ENCODE data around the gene EFHC2.
"Not testable (repeated sequence)": the region's sequence is repeated elsewhere in the genome, so short reads cannot be mapped to it uniquely, and the experiment has no call there.

EFHC2 gene

GRCh38 chrX:44291468-44292092, 51.9 kb downstream of the EFHC2 start:
- no peak for DNase-seq (ENCODE audit: low spot score)

GRCh38 chrX:44290718-44291117, 52.8 kb downstream of the EFHC2 start:
- no peak for DNase-seq (ENCODE audit: low spot score)

- DNase-seq (ENCODE audit: low spot score): no peak
Observed at GRCh38 chrX:44282753-44283152, 60.7 kb downstream of the EFHC2 start.

GRCh38 chrX:44280116-44280515, 63.4 kb downstream of the EFHC2 start:
- DNase-seq (ENCODE audit: low spot score): no peak

GRCh38 chrX:44274096-44274495, 69.4 kb downstream of the EFHC2 start:
- no peak for DNase-seq (ENCODE audit: low spot score)

GRCh38 chrX:44267861-44268260, 75.6 kb downstream of the EFHC2 start:
- DNase-seq (ENCODE audit: low spot score): no peak

- no peak for DNase-seq (ENCODE audit: low spot score)
Observed at GRCh38 chrX:44267116-44267515, 76.4 kb downstream of the EFHC2 start.

- no peak for DNase-seq (ENCODE audit: low spot score)
Observed at GRCh38 chrX:44265559-44265958, 77.9 kb downstream of the EFHC2 start.

GRCh38 chrX:44264936-44265335, 78.5 kb downstream of the EFHC2 start:
- DNase-seq (ENCODE audit: low spot score): no peak

- DNase-seq (ENCODE audit: low spot score): no peak
Observed at GRCh38 chrX:44261286-44261685, 82.2 kb downstream of the EFHC2 start.

- no peak for DNase-seq (ENCODE audit: low spot score)
Observed at GRCh38 chrX:44260609-44261008, 82.9 kb downstream of the EFHC2 start.

GRCh38 chrX:44255742-44256141, 87.7 kb downstream of the EFHC2 start:
- DNase-seq (ENCODE audit: low spot score): not testable (repeated sequence)

- DNase-seq (ENCODE audit: low spot score): no peak
Observed at GRCh38 chrX:44253575-44253942, 89.9 kb downstream of the EFHC2 start.

- peak; percentile 4 for DNase-seq (ENCODE audit: low spot score)
Observed at GRCh38 chrX:44252688-44253574, 90.5 kb downstream of the EFHC2 start.

- DNase-seq (ENCODE audit: low spot score): no peak
Observed at GRCh38 chrX:44247468-44247867, 96.0 kb downstream of the EFHC2 start.

GRCh38 chrX:44246826-44247225, 96.6 kb downstream of the EFHC2 start:
- no peak for DNase-seq (ENCODE audit: low spot score)

- DNase-seq (ENCODE audit: low spot score): no peak
Observed at GRCh38 chrX:44245733-44246132, 97.7 kb downstream of the EFHC2 start.

- peak; percentile 15 for DNase-seq (ENCODE audit: low spot score)
Observed at GRCh38 chrX:44244008-44244407, 99.5 kb downstream of the EFHC2 start.

GRCh38 chrX:44241546-44241945, 101.9 kb downstream of the EFHC2 start:
- DNase-seq (ENCODE audit: low spot score): no peak

GRCh38 chrX:44240036-44240435, 103.4 kb downstream of the EFHC2 start:
- no peak for DNase-seq (ENCODE audit: low spot score)

- DNase-seq (ENCODE audit: low spot score): no peak
Observed at GRCh38 chrX:44239036-44239435, 104.4 kb downstream of the EFHC2 start.

- no peak for DNase-seq (ENCODE audit: low spot score)
Observed at GRCh38 chrX:44235534-44235933, 107.9 kb downstream of the EFHC2 start.

- DNase-seq (ENCODE audit: low spot score): no peak
Observed at GRCh38 chrX:44234541-44234940, 108.9 kb downstream of the EFHC2 start.

- DNase-seq (ENCODE audit: low spot score): no peak
Observed at GRCh38 chrX:44234116-44234515, 109.4 kb downstream of the EFHC2 start.

Measured in kidney capillary endothelial cell (primary cell).